ENCODE data around the gene PRRT1B. TPM values are rescaled to one million over a fixed set of nuclear protein-coding genes. Genes with fewer than 3 reads are reported as not detected.

PRRT1B gene
- total and polyA plus RNA-seq, 2 donors (not counting 1 experiment from before 2014, with no cell fraction given): not detected

DNA sequence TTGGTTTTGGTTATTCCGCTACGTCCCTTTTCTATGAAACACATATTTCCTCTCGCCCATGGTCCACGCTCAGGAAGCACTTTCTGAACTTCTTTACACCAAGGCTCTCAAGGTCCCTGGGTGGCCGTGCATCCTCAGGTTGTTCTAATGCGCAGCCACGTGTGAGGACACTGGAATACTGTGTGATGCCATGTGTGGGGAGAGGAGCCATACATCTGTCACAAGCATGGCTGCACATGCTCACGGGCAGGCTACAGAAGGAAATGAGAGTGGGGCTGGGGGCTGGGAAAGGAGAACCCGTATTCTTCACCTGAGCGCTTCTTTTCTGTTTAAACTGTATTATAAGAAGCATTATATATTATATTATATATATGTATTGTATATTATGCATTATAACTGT is 36.7 kb downstream of the PRRT1B start:
- H4K20me1 ChIP-seq (ENCODE audit: control insufficient read depth, insufficient read depth, low read length, poor library complexity, severe bottlenecking): peaks cover 10% of the 10 kb centered on the region
- ChIA-PET CTCF (no interaction called here), POLR2A (no interaction called here)
- H3K4me1 Mint-ChIP-seq: peaks cover 45% of the 10 kb centered on the region
- H3K4me1 ChIP-seq (ENCODE audit: control insufficient read depth in 2 of 2, insufficient read depth in 2 of 2, low read length in 2 of 2): peaks cover 32 to 43% of the 10 kb centered on the region in 2 donors
- no peak overlapping the region for H3K4me3 ChIP-seq (ENCODE audit: control extremely low read depth in 1 of 5, extremely low read depth in 1 of 5, insufficient read depth in 1 of 5, low read depth in 2 of 5, low read length in 4 of 5)
- no peaks in the 10 kb centered on the region for H3K27me3 Mint-ChIP-seq
- peak overlapping the region; percentile 78 for H3K27ac Mint-ChIP-seq
- intact Hi-C loops (cut with micrococcal nuclease): no loop called here
- DNase-seq (no peak), ATAC-seq (ENCODE audit: low read depth) (no peak)
- no peak overlapping the region for H3K27ac ChIP-seq (ENCODE audit: low read length in 2 of 2)
- no peaks in the 10 kb centered on the region for H3K27me3 ChIP-seq (replicated peaks in 1 of 4; ENCODE audit: control extremely low read depth in 1 of 4, control insufficient read depth in 3 of 4, insufficient read depth in 4 of 4, low read length in 3 of 4)
- H3K4me2 ChIP-seq (replicated peaks; ENCODE audit: low read depth, low read length, poor library complexity, severe bottlenecking): no peak overlapping the region
- H3K9ac ChIP-seq (ENCODE audit: low read length): no peak overlapping the region
- WGBS (ENCODE audit: insufficient coverage): 94% methylated on average over 4 of the region's 10 CpGs
- H2AFZ ChIP-seq (ENCODE audit: insufficient read depth, low read depth, low read length, poor library complexity, severe bottlenecking): no peak overlapping the region
- no peaks in the 10 kb centered on the region for H3K9me3 Mint-ChIP-seq (ENCODE audit: insufficient read depth)
- no peaks in the 10 kb centered on the region for H3K9me3 ChIP-seq (ENCODE audit: control extremely low read depth in 1 of 3, control insufficient read depth in 2 of 3, insufficient read depth in 1 of 3, low read length in 2 of 3)
- TF ChIP-seq EZH2 (IDR thresholded peaks at IDR 0.05; ENCODE audit: borderline replicate concordance, insufficient read depth, low read depth, low read length, poor library complexity, severe bottlenecking): no peak
- TF ChIP-seq, protein P1, sequence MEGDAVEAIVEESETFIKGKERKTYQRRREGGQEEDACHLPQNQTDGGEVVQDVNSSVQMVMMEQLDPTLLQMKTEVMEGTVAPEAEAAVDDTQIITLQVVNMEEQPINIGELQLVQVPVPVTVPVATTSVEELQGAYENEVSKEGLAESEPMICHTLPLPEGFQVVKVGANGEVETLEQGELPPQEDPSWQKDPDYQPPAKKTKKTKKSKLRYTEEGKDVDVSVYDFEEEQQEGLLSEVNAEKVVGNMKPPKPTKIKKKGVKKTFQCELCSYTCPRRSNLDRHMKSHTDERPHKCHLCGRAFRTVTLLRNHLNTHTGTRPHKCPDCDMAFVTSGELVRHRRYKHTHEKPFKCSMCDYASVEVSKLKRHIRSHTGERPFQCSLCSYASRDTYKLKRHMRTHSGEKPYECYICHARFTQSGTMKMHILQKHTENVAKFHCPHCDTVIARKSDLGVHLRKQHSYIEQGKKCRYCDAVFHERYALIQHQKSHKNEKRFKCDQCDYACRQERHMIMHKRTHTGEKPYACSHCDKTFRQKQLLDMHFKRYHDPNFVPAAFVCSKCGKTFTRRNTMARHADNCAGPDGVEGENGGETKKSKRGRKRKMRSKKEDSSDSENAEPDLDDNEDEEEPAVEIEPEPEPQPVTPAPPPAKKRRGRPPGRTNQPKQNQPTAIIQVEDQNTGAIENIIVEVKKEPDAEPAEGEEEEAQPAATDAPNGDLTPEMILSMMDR (IDR thresholded peaks at IDR 0.05): no peak
- H3K79me2 ChIP-seq (ENCODE audit: control insufficient read depth, insufficient read depth, low read length): peaks cover 21% of the 10 kb centered on the region
- H3K4me3 Mint-ChIP-seq: no peak overlapping the region
- H3K36me3 ChIP-seq (replicated peaks in 1 of 2; ENCODE audit: control extremely low read depth in 1 of 2, control insufficient read depth in 1 of 2, extremely low read depth in 1 of 2, insufficient read depth in 2 of 2, low read length in 1 of 2): peaks cover 5 to 72% of the 10 kb centered on the region in 2 experiments

DNA sequence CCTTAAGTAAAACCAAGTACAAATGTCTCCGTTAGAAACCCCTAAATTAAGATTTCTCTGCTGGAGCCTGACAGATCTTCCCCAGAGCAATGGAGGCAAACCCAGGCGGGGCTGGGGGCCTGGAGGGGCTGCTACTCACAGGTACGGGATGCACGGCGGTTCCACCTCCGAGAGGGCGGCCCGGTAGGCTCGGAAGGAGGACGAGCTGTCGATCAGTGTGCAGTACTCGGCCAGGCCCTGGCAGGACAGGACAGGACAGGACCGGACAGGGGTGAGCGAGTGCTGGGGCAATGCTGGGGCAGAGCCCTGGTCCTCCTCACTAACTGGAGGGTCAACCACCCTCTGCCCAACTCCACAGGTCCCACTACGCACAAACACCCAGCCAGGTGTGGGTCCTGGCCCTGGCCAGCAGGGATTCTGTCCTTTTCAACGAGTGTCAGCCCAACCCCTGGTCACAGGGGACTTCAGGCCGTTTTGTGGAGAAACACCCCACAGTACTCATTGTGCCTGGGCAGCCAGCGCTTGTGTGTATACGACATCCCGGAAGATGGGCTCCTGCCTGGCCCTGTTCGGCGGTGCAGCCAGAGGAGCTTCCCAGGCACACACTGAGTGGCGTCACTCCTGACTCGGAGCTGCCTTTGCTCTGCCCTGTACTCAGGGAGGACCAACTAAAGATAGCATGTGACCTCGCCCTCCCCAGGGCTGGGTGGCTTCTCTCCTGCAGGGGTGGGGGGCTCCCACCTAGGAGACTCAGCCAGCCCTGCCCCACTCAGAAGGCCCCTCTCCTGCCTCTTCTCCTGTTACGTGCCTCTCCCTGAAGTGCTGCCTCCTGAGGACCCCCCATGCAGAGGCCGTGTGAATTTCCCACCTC is 37.4 kb downstream of the PRRT1B start:
- H3K27ac ChIP-seq (ENCODE audit: low read length in 2 of 2): no peak overlapping the region
- peaks cover 5 to 72% of the 10 kb centered on the region in 2 experiments for H3K36me3 ChIP-seq (replicated peaks in 1 of 2; ENCODE audit: control extremely low read depth in 1 of 2, control insufficient read depth in 1 of 2, extremely low read depth in 1 of 2, insufficient read depth in 2 of 2, low read length in 1 of 2)
- intact Hi-C loops (cut with micrococcal nuclease): no loop called here
- H3K9ac ChIP-seq (ENCODE audit: low read length): no peak overlapping the region
- ATAC-seq (ENCODE audit: low read depth): no peak
- H3K9me3 ChIP-seq (ENCODE audit: control extremely low read depth in 1 of 3, control insufficient read depth in 2 of 3, insufficient read depth in 1 of 3, low read length in 2 of 3): no peaks in the 10 kb centered on the region
- H3K27me3 Mint-ChIP-seq: no peaks in the 10 kb centered on the region
- no peaks in the 10 kb centered on the region for H3K9me3 Mint-ChIP-seq (ENCODE audit: insufficient read depth)
- peaks cover 10% of the 10 kb centered on the region for H4K20me1 ChIP-seq (ENCODE audit: control insufficient read depth, insufficient read depth, low read length, poor library complexity, severe bottlenecking)
- CTCF ChIA-PET: no interaction called here
- 98% methylated on average over 27 of the region's 27 CpGs for WGBS (ENCODE audit: insufficient coverage)
- H3K4me1 ChIP-seq (ENCODE audit: control insufficient read depth in 2 of 2, insufficient read depth in 2 of 2, low read length in 2 of 2): peaks cover 32 to 40% of the 10 kb centered on the region in 2 donors
- no peak for DNase-seq
- H3K27ac Mint-ChIP-seq: peak overlapping the region; percentile 46
- H3K4me3 Mint-ChIP-seq: no peak overlapping the region
- peaks cover 24% of the 10 kb centered on the region for H3K79me2 ChIP-seq (ENCODE audit: control insufficient read depth, insufficient read depth, low read length)
- no peak overlapping the region for H3K4me3 ChIP-seq (ENCODE audit: control extremely low read depth in 1 of 5, extremely low read depth in 1 of 5, insufficient read depth in 1 of 5, low read depth in 2 of 5, low read length in 4 of 5)
- no peak overlapping the region for H3K4me2 ChIP-seq (replicated peaks; ENCODE audit: low read depth, low read length, poor library complexity, severe bottlenecking)
- H2AFZ ChIP-seq (ENCODE audit: insufficient read depth, low read depth, low read length, poor library complexity, severe bottlenecking): no peak overlapping the region
- TF ChIP-seq, protein P1 (IDR thresholded peaks at IDR 0.05): no peak
- no peak for TF ChIP-seq EZH2 (IDR thresholded peaks at IDR 0.05; ENCODE audit: borderline replicate concordance, insufficient read depth, low read depth, low read length, poor library complexity, severe bottlenecking)
- H3K4me1 Mint-ChIP-seq: peaks cover 45% of the 10 kb centered on the region
- POLR2A ChIA-PET: no interaction called here
- H3K27me3 ChIP-seq (replicated peaks in 1 of 4; ENCODE audit: control extremely low read depth in 1 of 4, control insufficient read depth in 3 of 4, insufficient read depth in 4 of 4, low read length in 3 of 4): no peaks in the 10 kb centered on the region
